Transverse colon (tissue), 4 donors: ENCODE results near the gene CEACAM18.

ENCODE experiments used
- CTCF ChIP-seq, 5 experiments: fragments of 200-600 bp in 3 of 5; fragments of 450-650 bp in 2 of 5; sonication (generic) in 3 of 5; IDR thresholded peaks; 1 replicate in 2 of 5; 2 replicates in 3 of 5; pipeline ENCODE4 v1.5.1; 2016 to 2017; ENCODE audit warnings: antibody characterized with exemption in 5 of 5, inconsistent platforms in 3 of 5, mild to moderate bottlenecking in 2 of 5, moderate library complexity in 1 of 5
- POLR2AphosphoS5 ChIP-seq, 3 donors: sonication (generic); formaldehyde crosslinking; IDR thresholded peaks; one replicate each; pipeline ENCODE4 v1.6.1; 2016; ENCODE audit warnings: antibody characterized with exemption in 3 of 3

DNA sequence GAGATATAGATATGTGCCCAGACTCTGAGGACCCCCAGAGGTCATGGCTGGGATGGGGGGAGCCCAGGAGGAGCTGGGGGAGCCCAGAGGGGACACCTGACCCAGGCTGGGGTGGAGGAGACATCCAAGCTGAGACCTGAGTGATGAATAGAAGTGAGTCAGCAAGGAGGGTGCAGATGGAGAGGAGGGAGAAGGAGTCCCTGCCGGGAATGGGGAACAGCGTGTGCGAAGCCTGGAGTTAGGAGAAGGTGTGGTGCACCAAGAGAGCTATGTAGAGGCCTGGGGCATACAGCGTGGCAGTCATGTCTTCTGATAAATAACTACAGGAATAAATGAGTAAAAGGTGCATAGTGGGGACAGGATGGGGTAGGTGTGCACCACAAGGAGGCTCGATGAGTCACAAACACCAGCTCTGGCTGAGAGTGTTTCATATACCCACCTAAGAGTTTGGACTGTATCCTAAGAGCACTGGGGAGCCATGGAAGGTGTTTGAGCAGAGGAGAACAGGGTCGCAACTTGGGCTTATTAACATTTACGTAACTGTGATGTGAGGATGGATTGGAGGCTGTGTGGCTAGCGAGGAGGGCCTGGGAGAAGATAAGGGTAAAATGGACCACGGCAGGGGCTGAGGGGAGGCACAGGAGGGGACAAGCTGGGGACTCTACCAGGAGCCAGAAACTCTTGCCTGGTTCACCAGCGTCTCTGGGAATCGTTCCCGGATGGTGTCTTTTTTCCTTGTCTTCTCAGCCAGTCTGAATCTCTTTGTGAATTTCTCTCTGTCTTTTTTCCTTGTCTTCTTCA, 1.4 kb downstream of the CEACAM18 start:
- TF ChIP-seq POLR2AphosphoS5 (IDR thresholded peaks at IDR 0.05) (no peak), CTCF (IDR thresholded peaks at IDR 0.05) (no peak)
